NOMO-1 (cell line): ENCODE measurements around the gene UBASH3A.
A peak's percentile ranks its signal among the peaks of the same experiment; 100 is the strongest.

Experiments
- DNase-seq, 2 experiments: peaks; one replicate each; lab custom pipeline; 2025; ENCODE audit not compliant: unreplicated experiment in 2 of 2; lab: John Stamatoyannopoulos, UW

UBASH3A gene

DNA sequence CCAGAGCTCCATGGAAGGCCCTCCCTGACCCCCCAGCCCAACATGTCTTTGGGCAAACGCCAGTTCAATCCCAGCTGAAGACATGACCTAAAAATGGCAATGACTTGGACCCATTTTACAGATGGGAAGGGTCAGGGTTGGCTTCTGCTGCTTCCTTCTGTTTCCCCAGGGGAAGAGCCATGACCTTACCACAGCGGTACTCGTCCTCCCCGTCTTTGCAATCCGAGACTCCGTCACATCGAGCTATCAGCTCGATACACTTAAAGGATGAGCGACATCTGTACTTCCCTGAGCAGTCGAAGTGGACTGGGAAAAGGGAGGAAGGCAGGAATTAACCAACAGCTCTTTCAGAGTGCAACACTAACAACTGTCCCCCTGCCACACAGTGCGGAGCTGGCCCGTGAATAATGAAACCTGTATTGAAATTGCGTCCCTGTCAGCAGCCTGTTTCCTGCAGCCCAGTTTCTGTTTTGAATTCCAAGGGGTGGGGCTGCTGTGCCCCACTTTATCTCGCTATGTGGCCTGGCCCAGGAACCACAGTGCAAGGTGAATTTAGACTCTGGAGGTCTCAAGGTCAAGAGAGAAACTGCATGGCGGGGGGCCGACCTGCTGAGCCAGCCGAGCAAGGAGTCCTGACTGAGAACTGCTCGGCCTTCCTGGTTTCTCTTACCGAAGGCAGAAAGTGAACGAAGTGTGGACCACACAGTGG lies 14.8 kb upstream of the UBASH3A start:
- DNase-seq, result no peak

DNA sequence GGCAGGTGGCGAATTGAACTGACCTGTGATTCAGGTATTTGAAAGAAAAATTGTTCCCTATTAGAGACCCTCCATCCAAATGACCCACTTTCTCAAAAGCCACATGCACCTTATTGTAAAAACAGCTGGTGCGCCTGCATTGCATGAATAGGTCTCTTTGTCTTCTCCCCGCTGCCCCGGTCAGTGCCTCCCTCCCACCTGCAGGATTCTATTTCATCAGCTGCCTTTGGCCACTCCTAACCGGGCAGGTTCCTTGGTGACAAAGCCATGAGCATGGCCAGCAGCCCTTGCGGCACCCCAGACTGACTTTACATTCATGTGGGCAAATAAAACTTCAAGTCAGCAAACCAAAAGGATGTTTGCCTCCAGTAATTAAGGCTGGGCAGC lies 14.3 kb upstream of the UBASH3A start:
- no peak for DNase-seq

DNA sequence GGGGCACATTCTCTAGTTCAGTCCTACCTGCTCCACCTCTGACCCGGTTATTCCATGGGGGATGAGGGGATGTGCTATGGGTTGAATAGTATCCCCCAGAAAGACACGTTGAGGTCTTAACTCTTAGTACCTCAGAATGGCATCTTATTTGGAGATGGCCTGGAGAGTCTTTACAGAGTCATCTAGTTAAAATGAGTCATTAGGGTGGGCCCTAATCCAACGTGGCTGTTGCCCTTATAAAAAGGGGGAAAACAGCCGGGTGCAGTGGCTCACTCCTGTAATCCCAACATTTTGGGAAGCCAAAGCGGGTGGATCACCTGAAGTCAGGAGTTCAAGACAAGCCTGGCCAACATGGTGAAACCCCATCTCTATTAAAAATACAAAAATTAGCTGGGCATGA lies 13.5 kb upstream of the UBASH3A start:
- no peak for DNase-seq

DNA sequence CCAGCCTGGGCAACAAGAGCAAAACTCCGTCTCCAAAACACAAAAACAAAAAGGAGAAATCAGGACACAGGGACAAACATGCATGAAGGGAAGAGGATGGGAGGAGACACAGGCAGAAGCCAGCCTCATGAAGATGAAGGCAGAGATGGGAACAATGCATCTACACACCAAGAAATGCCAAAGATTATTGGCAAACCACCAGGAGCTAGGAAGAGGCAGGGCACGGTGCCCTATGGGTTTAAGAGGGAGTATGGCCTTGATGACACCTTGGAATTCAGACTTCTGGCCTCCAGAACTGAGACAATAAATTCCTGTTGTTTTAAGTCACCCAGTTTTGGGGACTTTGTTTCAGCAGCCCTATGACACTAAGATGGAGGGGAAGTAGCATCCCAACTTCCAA lies 13.0 kb upstream of the UBASH3A start:
- DNase-seq, result no peak

DNA sequence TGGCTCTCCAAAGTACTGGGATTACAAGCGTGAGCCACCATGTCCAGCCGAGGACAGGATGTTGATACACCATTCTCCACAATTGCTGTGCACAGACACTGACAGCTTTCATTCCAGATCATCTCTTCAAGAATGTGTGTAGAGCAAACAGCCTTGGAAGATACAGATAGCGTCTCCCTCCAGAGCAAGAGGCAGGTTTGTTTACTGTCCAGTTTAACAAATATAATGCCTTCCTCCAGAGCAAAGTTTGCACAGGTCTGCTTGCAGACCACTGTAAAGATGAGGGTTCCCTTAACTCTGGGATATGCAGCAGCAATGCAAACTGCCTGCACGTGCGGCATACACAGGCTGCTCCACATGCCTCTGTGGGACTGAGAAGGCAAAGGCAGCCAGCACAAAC lies 12.4 kb upstream of the UBASH3A start:
- no peak for DNase-seq

DNA sequence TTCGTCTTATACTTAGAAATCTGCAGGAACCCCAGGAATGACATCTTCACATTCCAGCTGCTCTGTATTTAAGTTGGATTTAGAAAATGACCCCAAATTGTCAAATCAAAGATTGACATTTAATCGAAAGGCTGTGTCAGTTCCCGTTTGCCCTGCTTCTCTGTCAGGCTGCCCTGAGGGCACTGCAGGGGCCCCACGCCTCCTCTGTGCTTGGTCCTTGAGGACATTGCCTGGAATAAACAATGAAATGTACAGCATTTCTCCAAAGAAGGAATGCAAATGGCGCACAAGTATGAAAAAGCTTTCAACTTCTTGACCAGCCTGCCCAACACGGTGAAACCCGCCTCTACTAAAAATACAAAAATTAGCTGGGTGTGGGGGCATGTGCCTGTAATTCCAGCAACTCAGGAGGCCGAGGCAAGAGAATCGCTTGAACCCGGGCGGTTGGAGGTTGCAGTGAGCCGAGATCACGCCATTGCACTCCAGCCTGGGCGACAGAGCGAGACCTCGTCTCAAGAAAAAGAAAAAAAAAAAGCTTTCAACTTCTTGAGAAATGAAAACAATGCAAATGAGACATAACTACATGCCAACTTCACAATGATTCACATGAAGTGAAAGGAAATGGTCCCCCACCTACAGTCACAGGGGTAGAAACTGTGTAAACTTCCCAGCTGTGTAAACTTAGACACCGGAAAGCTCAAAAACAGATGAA lies 10.8 kb upstream of the UBASH3A start:
- no peak for DNase-seq

DNA sequence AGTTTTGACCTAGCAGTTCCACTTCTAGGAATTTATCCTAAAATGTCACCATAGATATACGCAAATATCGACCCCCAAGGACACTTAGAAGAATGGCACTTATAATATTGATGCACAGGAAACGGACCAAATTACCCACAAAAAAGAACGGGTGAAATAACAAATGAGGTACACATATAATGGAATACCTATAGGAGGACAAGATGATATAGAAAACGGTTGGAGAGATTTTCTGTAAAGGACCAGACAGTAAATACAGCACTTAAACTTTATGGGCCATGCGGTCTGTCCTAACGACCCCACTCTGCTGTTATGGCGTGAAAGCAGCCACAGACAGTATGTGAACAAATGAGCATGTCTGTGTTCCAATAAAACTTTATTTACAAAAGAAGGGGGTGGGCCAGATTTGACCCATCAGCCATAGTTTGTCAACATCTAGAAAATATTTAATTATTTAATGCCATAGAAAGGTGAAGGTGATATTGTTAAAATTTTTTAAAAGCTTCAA lies 10.2 kb upstream of the UBASH3A start:
- no peak for DNase-seq

DNA sequence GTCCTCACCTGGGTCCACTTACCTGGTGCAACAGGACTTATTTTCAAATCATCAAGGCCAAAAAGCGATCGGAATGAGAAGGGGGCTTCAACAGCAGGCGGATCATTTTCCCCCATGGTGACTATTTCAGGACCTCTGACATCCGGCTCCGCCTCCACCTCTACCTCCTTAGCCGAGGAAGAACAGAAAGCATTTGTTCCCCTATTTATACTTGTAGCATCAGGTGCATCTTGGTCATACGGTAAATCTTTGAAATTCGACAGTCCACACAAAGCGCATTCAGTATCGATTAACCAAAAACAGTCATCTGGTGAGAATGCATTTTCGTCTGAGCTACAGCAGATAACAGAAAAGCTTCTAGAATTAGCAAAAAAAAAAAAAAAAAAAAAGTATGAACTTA lies 8.4 kb upstream of the UBASH3A start:
- no peak for DNase-seq

DNA sequence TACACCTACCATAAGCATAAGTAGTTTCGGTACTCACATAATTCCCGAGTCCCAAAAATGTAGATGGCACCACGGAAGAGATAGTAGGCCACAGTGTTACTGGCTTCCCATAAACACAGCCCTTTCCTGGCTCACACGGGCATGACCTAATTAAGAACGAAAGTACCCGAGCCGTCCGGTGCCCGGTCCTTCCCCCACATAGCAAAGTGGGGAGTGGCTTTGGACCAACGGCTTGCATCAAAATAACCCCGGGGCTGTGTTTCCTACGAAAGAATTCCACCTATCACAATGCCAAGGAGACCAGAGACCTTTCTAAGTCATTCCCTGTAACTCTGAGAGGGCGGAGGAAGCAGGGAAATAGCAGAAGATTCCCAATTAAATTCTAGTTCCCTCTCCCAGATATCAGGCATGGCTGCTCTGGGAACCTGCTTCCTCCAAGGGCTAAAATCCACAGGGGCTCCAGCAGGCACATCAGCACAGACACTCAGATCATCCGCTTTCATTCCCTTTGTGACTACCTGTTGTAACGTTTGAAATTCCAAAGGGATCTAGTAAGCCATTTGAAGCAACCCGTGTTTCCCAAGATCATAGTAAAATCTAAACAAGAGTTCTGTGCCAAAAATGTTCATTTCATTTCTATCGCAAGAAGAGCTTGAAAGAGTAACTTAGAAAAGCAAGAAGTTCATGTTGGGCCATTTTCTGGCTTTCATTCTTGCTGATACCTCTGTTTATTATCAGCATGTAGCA lies 7.6 kb upstream of the UBASH3A start, which contains the start of gene TMPRSS3:
Gene TMPRSS3 (minus strand): TSS at position 148 of the 747 bp plus-strand sequence. CDS start 635 bp downstream, outside the sequence.
- no peak for DNase-seq

DNA sequence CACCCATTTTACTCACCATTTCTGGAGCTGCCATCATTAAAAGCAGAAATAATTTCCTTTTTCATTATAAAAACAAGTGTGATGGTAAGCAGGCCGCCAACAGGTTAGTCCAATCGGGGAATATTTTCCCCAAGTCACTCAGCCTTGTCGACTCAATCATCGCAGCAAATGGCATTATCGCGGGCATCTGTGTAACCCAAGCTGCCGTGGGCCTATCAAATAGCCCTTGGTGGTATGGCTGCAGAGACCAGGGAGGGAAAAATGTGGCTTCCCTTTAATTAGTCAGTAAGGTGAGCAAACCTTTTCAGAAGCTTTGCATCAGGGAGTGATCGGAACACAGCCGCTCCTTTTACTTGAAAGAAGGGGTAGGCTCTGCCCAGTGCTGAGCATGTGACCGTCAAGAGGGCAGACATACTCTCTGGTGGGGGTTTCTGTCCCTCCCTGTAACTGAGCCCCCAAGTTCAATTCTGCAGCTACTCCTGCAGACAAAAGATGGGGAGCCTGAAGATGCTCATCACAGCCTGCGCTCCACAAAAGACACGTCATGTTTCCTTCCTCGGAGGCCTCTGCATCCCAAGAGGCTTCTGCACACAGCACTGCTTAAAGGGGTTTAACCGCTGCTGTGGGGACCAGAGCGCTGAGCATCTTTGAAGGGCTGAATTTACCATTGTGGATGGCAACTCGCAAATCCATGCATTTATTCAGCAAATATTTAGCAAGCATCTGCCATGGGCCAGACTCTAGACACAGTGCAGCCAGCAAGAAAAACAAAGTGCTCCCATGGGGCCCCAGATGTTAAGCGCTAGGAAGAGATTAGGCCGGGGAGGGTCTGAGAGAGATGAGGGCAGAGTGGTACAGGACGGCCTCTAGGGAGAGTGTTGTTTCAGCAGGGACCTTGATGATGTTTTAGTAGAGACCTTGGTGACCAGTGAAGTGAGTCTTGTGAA lies 6.6 kb upstream of the UBASH3A start:
- DNase-seq, result no peak

DNA sequence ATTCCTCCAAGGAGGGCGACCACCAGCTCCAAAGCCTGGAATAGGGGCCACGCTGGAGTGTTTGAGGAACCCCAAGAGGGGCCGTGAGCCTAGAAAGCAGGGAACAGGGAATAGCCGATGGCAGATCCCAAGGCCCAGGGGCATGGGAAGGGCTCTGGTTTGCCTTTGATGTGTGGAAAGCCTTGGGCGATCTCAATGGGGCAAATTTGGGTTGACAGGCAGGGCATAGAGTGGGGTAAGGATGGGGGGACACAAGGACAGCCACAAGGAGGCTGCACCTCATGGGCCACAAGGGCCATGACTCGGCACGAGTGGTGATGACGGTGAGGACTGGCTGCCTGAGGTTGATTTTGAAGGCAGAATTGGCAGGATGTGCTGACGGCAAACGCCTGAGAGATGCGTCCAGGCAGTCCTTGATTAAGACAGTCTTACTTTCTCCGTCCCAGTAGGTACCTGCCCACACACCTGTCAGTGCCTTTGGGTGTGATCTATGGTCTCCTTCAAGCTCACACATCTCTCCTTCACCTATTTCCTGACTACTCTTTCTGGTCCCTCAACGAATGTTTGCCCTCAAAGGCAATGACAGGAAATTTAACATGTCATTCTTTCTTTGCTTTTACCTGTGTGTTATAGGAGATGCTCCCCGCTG lies 5.8 kb upstream of the UBASH3A start:
- no peak for DNase-seq

DNA sequence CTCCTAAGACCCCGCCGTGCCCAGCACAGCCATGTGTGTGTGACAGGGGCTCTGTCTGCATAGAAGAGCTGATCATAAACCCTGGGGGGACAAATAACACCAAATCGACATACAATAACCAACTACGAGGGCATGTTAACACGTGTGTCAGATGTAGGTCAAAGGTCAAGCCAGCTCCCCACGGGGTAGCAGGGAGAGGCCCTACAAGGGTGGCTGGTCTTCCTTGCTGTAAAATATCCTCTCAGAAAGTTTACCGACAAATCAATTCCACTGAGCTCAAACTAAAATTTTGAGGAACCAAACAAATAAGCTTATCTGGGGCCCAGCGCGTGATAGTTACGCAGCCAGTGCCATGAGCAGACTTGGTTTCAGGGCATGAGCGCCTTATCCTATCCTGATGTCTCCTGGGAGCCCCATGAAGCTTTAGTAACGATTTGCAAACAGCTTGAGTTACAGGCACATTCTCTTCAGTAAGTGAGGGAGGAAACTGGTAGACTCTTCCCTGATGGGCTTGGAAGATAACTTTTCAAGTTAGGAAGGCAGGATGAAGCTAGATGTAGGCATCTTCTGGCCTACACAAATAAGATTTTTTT lies 5.2 kb upstream of the UBASH3A start:
- no peak for DNase-seq

DNA sequence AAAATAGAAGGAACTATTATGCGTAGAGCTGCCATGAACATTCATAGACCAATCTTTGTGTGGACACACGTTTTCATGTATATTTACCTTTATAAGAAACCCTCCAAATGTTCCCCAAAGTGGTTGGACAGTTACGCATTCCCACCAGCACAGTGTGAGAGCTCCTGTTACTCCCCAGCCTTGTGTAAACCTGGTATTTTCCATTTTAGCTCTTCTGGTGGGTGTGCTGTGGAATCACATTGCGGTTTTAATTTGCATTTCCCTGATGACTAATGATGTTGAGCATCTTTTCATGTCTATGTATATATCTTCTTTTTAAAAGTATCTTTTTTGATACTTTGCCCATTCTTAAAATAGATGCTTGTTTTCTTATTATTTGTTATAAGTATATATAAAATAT lies 3.2 kb upstream of the UBASH3A start:
- no peak for DNase-seq

DNA sequence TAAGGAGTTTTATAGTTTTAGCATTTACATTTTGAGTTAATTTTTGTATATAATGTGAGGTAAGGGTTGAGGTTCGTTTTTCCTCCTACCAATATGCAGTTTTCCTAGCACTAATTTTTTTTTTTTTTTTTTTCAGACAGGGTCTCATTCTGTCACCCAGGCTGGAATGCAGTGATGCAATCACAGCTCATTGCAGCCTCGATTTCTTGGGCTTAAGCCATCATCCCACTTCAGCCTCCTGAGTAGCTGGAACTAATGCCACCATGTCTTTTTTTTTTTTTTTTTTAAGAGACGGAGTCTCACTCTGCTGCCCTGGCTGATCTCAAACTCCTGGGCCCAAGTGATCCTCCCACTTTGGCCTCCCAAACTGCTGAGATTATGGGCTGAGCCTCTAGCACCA lies 2.5 kb upstream of the UBASH3A start:
- no peak for DNase-seq

DNA sequence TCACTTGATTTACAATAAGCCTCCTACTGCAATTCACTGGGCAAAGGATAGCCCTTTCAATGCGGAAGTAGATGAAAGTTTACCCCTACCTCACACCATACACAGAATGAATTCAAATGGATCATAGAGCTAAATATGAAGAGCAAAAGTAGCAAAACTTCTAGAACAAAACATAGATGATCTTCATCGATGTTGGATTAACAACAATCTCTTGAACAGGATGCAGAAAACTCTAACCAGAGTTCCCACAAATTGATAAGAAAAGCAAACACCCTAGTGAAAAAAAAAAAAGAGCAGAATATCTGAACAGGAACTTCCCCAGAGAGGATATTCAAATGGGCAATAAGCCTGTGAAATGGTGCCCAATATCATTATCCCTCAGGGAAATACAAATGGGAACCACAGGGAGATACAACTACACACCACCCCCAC lies 1.9 kb upstream of the UBASH3A start:
- no peak for DNase-seq

DNA sequence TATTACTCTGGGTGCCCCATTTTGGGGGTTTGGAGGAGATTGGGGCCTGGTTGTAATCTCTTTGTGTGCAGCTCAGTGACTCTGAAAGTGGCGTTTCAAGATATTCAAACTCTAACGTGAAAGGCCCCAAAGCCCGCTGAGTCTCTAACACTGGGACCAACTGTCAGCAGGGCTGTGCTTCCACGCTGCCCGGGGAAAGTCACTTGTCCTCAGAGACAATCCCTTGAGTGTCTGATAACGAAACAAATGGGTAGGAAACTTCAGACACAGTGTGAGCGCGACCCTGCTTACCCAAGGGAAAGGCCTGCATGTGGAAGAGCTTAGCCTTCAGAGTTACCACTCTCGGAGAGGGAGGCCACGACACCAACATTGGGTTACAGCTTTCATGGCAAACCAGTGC lies 837 bp downstream of the UBASH3A start:
- DNase-seq, result no peak

DNA sequence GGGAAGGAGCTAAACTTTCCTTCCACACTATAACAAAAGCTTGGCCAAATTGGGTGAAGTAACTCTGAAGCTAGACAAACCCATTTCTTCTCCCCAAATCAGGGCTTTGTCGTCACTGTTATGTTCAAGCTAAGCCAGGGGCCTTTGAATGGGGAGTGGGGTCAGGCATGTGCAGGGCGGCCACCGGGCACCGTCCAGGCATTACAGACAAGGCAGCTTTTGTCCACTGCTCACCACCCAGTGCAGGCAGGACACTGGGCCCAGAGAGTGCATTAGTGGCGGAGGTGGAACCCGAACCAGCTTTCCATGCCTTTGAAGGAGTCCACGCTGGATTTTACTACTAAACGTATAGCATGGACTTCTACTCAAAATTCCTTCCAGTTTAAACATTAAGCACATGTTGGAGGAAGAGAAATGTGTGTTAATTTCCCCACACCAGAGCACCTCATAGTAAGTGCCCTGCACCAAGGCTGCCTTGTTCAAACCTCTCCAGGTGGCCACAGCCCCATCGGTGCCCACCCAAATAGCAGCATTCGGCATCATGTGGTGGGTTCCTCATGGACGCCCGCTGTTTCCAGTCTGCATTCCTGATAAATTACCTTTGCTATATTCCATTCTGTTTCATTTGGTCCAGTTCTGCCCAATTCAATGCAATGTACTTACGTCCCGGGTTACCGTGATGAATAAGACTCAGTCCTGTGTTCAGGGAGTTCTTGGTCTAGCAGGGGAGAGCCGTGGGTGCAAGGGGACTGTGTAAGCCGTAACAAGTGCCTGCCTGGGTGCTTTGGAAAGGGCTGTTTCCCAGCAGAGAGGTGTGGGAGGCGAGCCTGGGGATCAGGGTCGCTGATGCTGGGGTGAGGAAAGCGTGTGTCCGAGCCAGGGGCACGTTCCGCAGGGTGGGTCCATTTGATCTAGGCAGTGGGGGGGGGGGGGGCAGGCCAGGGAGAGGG lies 1.6 kb downstream of the UBASH3A start:
- DNase-seq, result no peak

DNA sequence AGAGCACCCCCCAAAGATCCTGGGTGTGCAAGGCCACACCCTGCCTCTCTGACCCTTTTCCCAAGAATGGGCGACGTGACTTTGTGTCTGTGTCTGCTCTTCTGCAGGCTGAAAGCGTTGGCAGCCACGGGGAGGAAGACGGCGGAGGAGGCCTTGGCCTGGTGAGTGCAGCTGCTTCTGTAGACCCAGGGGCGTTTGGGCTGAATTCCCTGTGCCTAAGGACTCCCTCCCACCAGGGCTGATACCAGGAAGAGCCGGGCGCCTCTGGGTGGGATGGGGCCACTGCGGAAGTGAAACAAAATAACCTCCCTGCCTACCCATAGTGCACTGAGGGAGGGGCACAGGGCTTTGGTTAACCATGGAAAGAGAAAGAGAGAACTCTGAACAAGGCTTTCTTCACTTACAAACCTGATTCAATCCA lies 2.5 kb downstream of the UBASH3A start:
- peak; percentile 10 to 20 for DNase-seq
